Mesothelial cell of epicardium (in vitro differentiated cells): ENCODE measurements around the gene REV1. TPM values are rescaled to one million over a fixed set of nuclear protein-coding genes. Genes with fewer than 3 reads are reported as not detected.
"Not testable (repeated sequence)": the region's sequence is repeated elsewhere in the genome, so short reads cannot be mapped to it uniquely, and the experiment has no call there.

Source experiments
- DNase-seq, 2 experiments: peaks; one replicate each; pipeline ENCODE4 v3.0.0; 2021; ENCODE audit warnings: low spot score in 2 of 2; ENCODE audit not compliant: unreplicated experiment in 2 of 2
- H3K27ac Mint-ChIP-seq: 2 replicates; pipeline ENCODE4 v1.8.0; 2021; ENCODE audit warnings: mixed read lengths
- H3K27me3 Mint-ChIP-seq: 2 replicates; pipeline ENCODE4 v1.8.0; 2021; ENCODE audit warnings: low read depth, mixed read lengths
- H3K36me3 Mint-ChIP-seq: 2 replicates; pipeline ENCODE4 v1.8.0; 2021; ENCODE audit warnings: mixed read lengths
- H3K4me1 Mint-ChIP-seq: 2 replicates; pipeline ENCODE4 v1.8.0; 2021; ENCODE audit warnings: mixed read lengths
- H3K4me3 Mint-ChIP-seq: 2 replicates; pipeline ENCODE4 v1.8.0; 2021; ENCODE audit warnings: mild to moderate bottlenecking, moderate library complexity, mixed read lengths
- H3K9me3 Mint-ChIP-seq: 2 replicates; pipeline ENCODE4 v1.8.0; 2021; ENCODE audit warnings: mixed read lengths
- CTCF ChIP-seq: fragments of 200-600 bp; sonication (generic); IDR thresholded peaks from one replicate; pipeline ENCODE4 v1.5.0; 2021; ENCODE audit warnings: antibody characterized with exemption; ENCODE audit not compliant: unreplicated experiment
- total RNA-seq: library from RNA; stranded (reverse); gene quantifications from 3 replicates; pipeline ENCODE4 v1.2.1, GENCODE V29; 2021

Gene REV1
- total RNA-seq, 1 donor from 2014 or later: 58.7 TPM

GRCh38 chr2:99477054-99477453 is 12.8 kb downstream of the REV1 start:
- peaks cover 33% of the 10 kb centered on the region for H3K4me1 Mint-ChIP-seq
- DNase-seq: no peak
- H3K27ac Mint-ChIP-seq: no peak overlapping the region
- H3K9me3 Mint-ChIP-seq: no peaks in the 10 kb centered on the region
- no peak for TF ChIP-seq CTCF
- no peak overlapping the region for H3K4me3 Mint-ChIP-seq
- no peaks in the 10 kb centered on the region for H3K36me3 Mint-ChIP-seq
- no peaks in the 10 kb centered on the region for H3K27me3 Mint-ChIP-seq

GRCh38 chr2:99476629-99477028 is 13.2 kb downstream of the REV1 start:
- Mint-ChIP-seq H3K4me3 (no peak overlapping the region), H3K27me3 (no peaks in the 10 kb centered on the region), H3K4me1 (peaks cover 32% of the 10 kb centered on the region), H3K27ac (no peak overlapping the region), H3K9me3 (no peaks in the 10 kb centered on the region), H3K36me3 (peaks cover under 1% of the 10 kb centered on the region)
- no peak for DNase-seq
- TF ChIP-seq CTCF: no peak

GRCh38 chr2:99475095-99475494 is 14.7 kb downstream of the REV1 start:
- not testable (repeated sequence) for DNase-seq, H3K4me3 Mint-ChIP-seq, H3K9me3 Mint-ChIP-seq, H3K27me3 Mint-ChIP-seq, H3K36me3 Mint-ChIP-seq
- peaks cover 25% of the 10 kb centered on the region for H3K4me1 Mint-ChIP-seq
- H3K27ac Mint-ChIP-seq: peak overlapping the region; percentile 45

- TF ChIP-seq CTCF: no peak
- Mint-ChIP-seq H3K4me3 (no peak overlapping the region), H3K27ac (no peak overlapping the region), H3K27me3 (no peaks in the 10 kb centered on the region), H3K9me3 (peaks cover 5% of the 10 kb centered on the region), H3K4me1 (peaks cover 23% of the 10 kb centered on the region), H3K36me3 (peaks cover 1% of the 10 kb centered on the region)
- no peak for DNase-seq
Measured at GRCh38 chr2:99473518-99474083, 16.2 kb downstream of the REV1 start.

GRCh38 chr2:99472600-99472960 is 17.2 kb downstream of the REV1 start:
- H3K9me3 Mint-ChIP-seq: peaks cover 5% of the 10 kb centered on the region
- TF ChIP-seq CTCF: no peak
- no peaks in the 10 kb centered on the region for H3K27me3 Mint-ChIP-seq
- H3K4me3 Mint-ChIP-seq: no peak overlapping the region
- H3K27ac Mint-ChIP-seq: no peak overlapping the region
- no peak for DNase-seq
- H3K4me1 Mint-ChIP-seq: peaks cover 24% of the 10 kb centered on the region
- peaks cover 1% of the 10 kb centered on the region for H3K36me3 Mint-ChIP-seq

- DNase-seq: no peak
- Mint-ChIP-seq H3K9me3 (peaks cover 5% of the 10 kb centered on the region), H3K4me3 (no peak overlapping the region), H3K4me1 (peaks cover 24% of the 10 kb centered on the region), H3K27ac (no peak overlapping the region), H3K36me3 (peaks cover 5% of the 10 kb centered on the region), H3K27me3 (no peaks in the 10 kb centered on the region)
- TF ChIP-seq CTCF: no peak
Measured at GRCh38 chr2:99471654-99472599, 17.9 kb downstream of the REV1 start.
